KBM-7 (cell line): Measurements from ENCODE around the gene UNC13D.
"Not testable (repeated sequence)": the region's sequence is repeated elsewhere in the genome, so short reads cannot be mapped to it uniquely, and the experiment has no call there.

Experiments used
- DNase-seq: peaks from one replicate; pipeline ENCODE4 v3.0.0-alpha.2; 2015
- in situ Hi-C: fragments of 300-500 bp; cut with MboI; formaldehyde crosslinking; loops from 2 replicates; pipeline ENCODE4 v1.14.3; 2020; ENCODE audit warnings: low sequenced_read_pairs, low pct_unique_long_range_greater_than_20kb, mixed read lengths

Gene UNC13D

GRCh38 chr17:75854101-75854748 is 10.0 kb upstream of the UNC13D start:
- no peak for DNase-seq
- in situ Hi-C loops = no loop called here

- in situ Hi-C loops = no loop called here
- DNase-seq = no peak
Observed at GRCh38 chr17:75853433-75853832, 9.2 kb upstream of the UNC13D start.

GRCh38 chr17:75851693-75851991 is 7.4 kb upstream of the UNC13D start:
- DNase-seq, in situ Hi-C loops: not testable (repeated sequence)

GRCh38 chr17:75850928-75851692 is 6.9 kb upstream of the UNC13D start:
- in situ Hi-C loops = no loop called here
- DNase-seq = no peak

- no peak for DNase-seq
- in situ Hi-C loops = no loop called here
Observed at GRCh38 chr17:75849724-75850123, 5.5 kb upstream of the UNC13D start.

- no peak for DNase-seq
- in situ Hi-C loops = no loop called here
Observed at GRCh38 chr17:75849279-75849646, 5.1 kb upstream of the UNC13D start.

GRCh38 chr17:75848523-75849278 is 4.5 kb upstream of the UNC13D start:
- in situ Hi-C loops = no loop called here
- DNase-seq = peak; percentile 83

GRCh38 chr17:75847614-75848522 is 3.7 kb upstream of the UNC13D start:
- no peak for DNase-seq
- in situ Hi-C loops = no loop called here

- in situ Hi-C loops = no loop called here
Observed at GRCh38 chr17:75846692-75847613, 2.7 kb upstream of the UNC13D start.

GRCh38 chr17:75845933-75846691 is 1.9 kb upstream of the UNC13D start:
- in situ Hi-C loops = no loop called here
- no peak for DNase-seq

More at GRCh38 chr17:75846692-75847613, 2.7 kb upstream of the UNC13D start:
- no peak for DNase-seq

GRCh38 chr17:75845058-75845711 is 981 bp upstream of the UNC13D start:
- DNase-seq = peak; percentile 95
- in situ Hi-C loops = no loop called here

GRCh38 chr17:75844530-75845057 is 390 bp upstream of the UNC13D start:
- no peak for DNase-seq
- in situ Hi-C loops = no loop called here

GRCh38 chr17:75842963-75843576 is 1.1 kb downstream of the UNC13D start:
- in situ Hi-C loops = no loop called here
- DNase-seq = no peak

- in situ Hi-C loops = no loop called here
Observed at GRCh38 chr17:75842411-75842810, 1.8 kb downstream of the UNC13D start.

GRCh38 chr17:75840799-75841164 is 3.4 kb downstream of the UNC13D start:
- no peak for DNase-seq
- in situ Hi-C loops = no loop called here

More at GRCh38 chr17:75842411-75842810, 1.8 kb downstream of the UNC13D start:
- no peak for DNase-seq

- in situ Hi-C loops = no loop called here
- no peak for DNase-seq
Observed at GRCh38 chr17:75839942-75840798, 4.0 kb downstream of the UNC13D start.
